H1 (cell line): Measurements from ENCODE around the gene ADM2. TPM values are rescaled to one million over a fixed set of nuclear protein-coding genes. Genes with fewer than 3 reads are reported as not detected.

Source experiments
- CTCF ChIA-PET: fragments of 300-600 bp; sonication (Branson Sonifier 250); formaldehyde crosslinking; loops from one replicate; lab custom pipeline; 2021; ENCODE audit not compliant: partially characterized antibody; lab: Charles Lee
- POLR2A ChIA-PET: fragments of 300-600 bp; sonication (Branson Sonifier 250); formaldehyde crosslinking; loops from one replicate; lab custom pipeline; 2021; ENCODE audit warnings: inconsistent platforms; ENCODE audit not compliant: partially characterized antibody; lab: Charles Lee
- DNase-seq, 2 experiments: peaks; one replicate each; pipeline versions ENCODE4 v3.0.0 to v3.0.0-alpha.2; 2010 to 2022; ENCODE audit warnings: low spot score in 2 of 2, low read depth in 1 of 2, mixed read lengths in 1 of 2
- FAIRE-seq: peaks from 2 replicates; lab custom pipeline; 2011; peaks lifted over from hg19 to GRCh38; lab: Jason Lieb, UNC
- H2AFZ ChIP-seq: 2 replicates; pipeline ENCODE4 v1.8.1; 2012; ENCODE audit warnings: low read length, inconsistent platforms
- H2AK5ac ChIP-seq: 2 replicates; pipeline ENCODE4 v1.6.1; 2013; ENCODE audit warnings: low read depth, low read length
- H2BK120ac ChIP-seq: replicated peaks from 2 replicates; pipeline ENCODE3; 2013; ENCODE audit warnings: low read depth, low read length, inconsistent platforms
- H2BK12ac ChIP-seq: 2 replicates; pipeline ENCODE4 v1.6.1; 2013; ENCODE audit warnings: low read depth, low read length
- H2BK15ac ChIP-seq: 2 replicates; pipeline ENCODE4 v1.6.1; 2013; ENCODE audit warnings: low read length
- H2BK20ac ChIP-seq: 2 replicates; pipeline ENCODE4 v1.6.1; 2013; ENCODE audit warnings: low read length
- H2BK5ac ChIP-seq: 2 replicates; pipeline ENCODE4 v1.6.1; 2013; ENCODE audit warnings: low read depth, low read length
- H3K14ac ChIP-seq: 2 replicates; pipeline ENCODE4 v1.6.1; 2013; ENCODE audit warnings: inconsistent platforms; ENCODE audit not compliant: insufficient read length
- H3K18ac ChIP-seq: 2 replicates; pipeline ENCODE4 v1.6.1; 2013; ENCODE audit warnings: low read length; ENCODE audit errors: extremely low read depth
- H3K23ac ChIP-seq: 2 replicates; pipeline ENCODE4 v1.6.1; 2013; ENCODE audit warnings: inconsistent platforms; ENCODE audit not compliant: insufficient read length
- H3K23me2 ChIP-seq: 2 replicates; pipeline ENCODE4 v1.6.1; 2013; ENCODE audit warnings: low read depth, low read length
- H3K27ac ChIP-seq: 2 replicates; pipeline ENCODE4 v1.6.1; 2011; ENCODE audit warnings: low read depth, low read length, inconsistent platforms
- H3K27me3 ChIP-seq, 4 experiments: replicated peaks in 1 of 4; 1 replicate in 1 of 4; 2 replicates in 3 of 4; pipeline versions ENCODE4 v1.6.1 to v1.8.1; 2011 to 2013; ENCODE audit warnings: low read length in 3 of 4, mild to moderate bottlenecking in 3 of 4, inconsistent platforms in 2 of 4, mixed read lengths in 2 of 4, moderate library complexity in 1 of 4; ENCODE audit not compliant: control insufficient read depth in 3 of 4, insufficient read depth in 3 of 4; ENCODE audit errors: extremely low read depth in 1 of 4
- H3K36me3 ChIP-seq, 4 experiments: 2 replicates each; pipeline versions ENCODE4 v1.6.1 to v1.8.1; 2011 to 2013; ENCODE audit warnings: mild to moderate bottlenecking in 4 of 4, low read length in 3 of 4, moderate library complexity in 2 of 4, control low read depth in 1 of 4, inconsistent platforms in 1 of 4; ENCODE audit not compliant: insufficient read depth in 4 of 4, control insufficient read depth in 2 of 4
- H3K4ac ChIP-seq: replicated peaks from 2 replicates; pipeline ENCODE3; 2013; ENCODE audit warnings: low read length, low read depth, mixed read lengths, inconsistent platforms; ENCODE audit not compliant: insufficient read length
- H3K4me1 ChIP-seq, 4 experiments: replicated peaks in 1 of 4; 1 replicate in 1 of 4; 2 replicates in 3 of 4; pipeline versions ENCODE4 v1.6.1 to v1.8.1; 2011 to 2013; ENCODE audit warnings: low read length in 3 of 4, inconsistent platforms in 2 of 4, mixed read lengths in 1 of 4; ENCODE audit not compliant: insufficient read depth in 4 of 4, control insufficient read depth in 3 of 4
- H3K4me2 ChIP-seq, 2 experiments: 2 replicates each; pipeline versions ENCODE4 v1.6.1 to v1.8.1; 2011 to 2013; ENCODE audit warnings: low read depth in 2 of 2, low read length in 2 of 2, control low read depth in 1 of 2, inconsistent platforms in 1 of 2, mild to moderate bottlenecking in 1 of 2; ENCODE audit not compliant: insufficient read depth in 1 of 2
- H3K4me3 ChIP-seq, 4 experiments: fragments of 200-600, 300-600 bp in 1 of 4; sonication (generic), shearing (Covaris generic), sonication (Bioruptor Twin) in 1 of 4; 2 replicates each; pipeline versions ENCODE4 v1.5.1 to v1.8.1; 2011 to 2016; ENCODE audit warnings: low read length in 4 of 4, low read depth in 3 of 4, control low read depth in 2 of 4, inconsistent platforms in 2 of 4, mild to moderate bottlenecking in 2 of 4, mixed read lengths in 1 of 4, moderate library complexity in 1 of 4; ENCODE audit not compliant: insufficient read depth in 2 of 4; ENCODE audit errors: extremely low read depth in 1 of 4
- H3K56ac ChIP-seq: replicated peaks from 2 replicates; pipeline ENCODE3; 2013; ENCODE audit warnings: low read depth, mild to moderate bottlenecking, mixed read lengths, low read length, inconsistent platforms; ENCODE audit not compliant: insufficient read length
- H3K79me1 ChIP-seq: 2 replicates; pipeline ENCODE4 v1.6.1; 2013; ENCODE audit warnings: low read depth, low read length, control low read depth
- H3K79me2 ChIP-seq, 2 experiments: 2 replicates each; pipeline versions ENCODE4 v1.6.1 to v1.8.1; 2012 to 2013; ENCODE audit warnings: low read length in 2 of 2, mild to moderate bottlenecking in 2 of 2, inconsistent platforms in 1 of 2; ENCODE audit not compliant: insufficient read depth in 2 of 2, control insufficient read depth in 1 of 2
- H3K9ac ChIP-seq, 4 experiments: replicated peaks in 1 of 4; 1 replicate in 1 of 4; 2 replicates in 3 of 4; pipeline versions ENCODE4 v1.6.1 to v1.8.1; 2011 to 2013; ENCODE audit warnings: low read depth in 3 of 4, low read length in 3 of 4, control low read depth in 2 of 4, mild to moderate bottlenecking in 2 of 4, moderate library complexity in 2 of 4, inconsistent platforms in 1 of 4; ENCODE audit errors: extremely low read depth in 1 of 4
- H3K9me3 ChIP-seq, 2 experiments: 2 replicates each; pipeline versions ENCODE4 v1.6.1 to v1.8.1; 2012 to 2013; ENCODE audit warnings: mild to moderate bottlenecking in 2 of 2, moderate library complexity in 2 of 2, control low read depth in 1 of 2, inconsistent platforms in 1 of 2, low read depth in 1 of 2, low read length in 1 of 2, mixed read lengths in 1 of 2; ENCODE audit not compliant: insufficient read depth in 2 of 2
- H4K20me1 ChIP-seq, 2 experiments: replicated peaks in 1 of 2; 2 replicates each; pipeline versions ENCODE3 to v1.8.1; 2011 to 2013; ENCODE audit warnings: inconsistent platforms in 2 of 2, low read length in 2 of 2, mild to moderate bottlenecking in 1 of 2; ENCODE audit not compliant: insufficient read depth in 2 of 2, control insufficient read depth in 1 of 2
- H4K5ac ChIP-seq: 2 replicates; pipeline ENCODE4 v1.6.1; 2013; ENCODE audit warnings: low read length, low read depth, mixed read lengths, inconsistent platforms; ENCODE audit not compliant: insufficient read length
- H4K8ac ChIP-seq: 2 replicates; pipeline ENCODE4 v1.8.0; 2013; ENCODE audit warnings: mild to moderate bottlenecking, moderate library complexity, low read length, inconsistent platforms; ENCODE audit not compliant: insufficient read depth; ENCODE audit errors: extremely low read depth
- H4K91ac ChIP-seq: replicated peaks from 2 replicates; pipeline ENCODE3; 2013; ENCODE audit warnings: low read length, mixed read lengths, inconsistent platforms; ENCODE audit not compliant: insufficient read length
- BCL11A ChIP-seq, 2 experiments: IDR thresholded peaks; one replicate each; pipeline ENCODE4 v1.6.1; 2011; ENCODE audit warnings: low read depth in 2 of 2, low read length in 2 of 2, mild to moderate bottlenecking in 2 of 2
- BRCA1 ChIP-seq: IDR thresholded peaks from 2 replicates; pipeline ENCODE4 v1.6.1; 2012; ENCODE audit warnings: low read depth, low read length, improper control_type of control experiment
- CEBPB ChIP-seq: IDR thresholded peaks from 2 replicates; pipeline ENCODE4 v1.6.1; 2012; ENCODE audit warnings: low read depth, low read length
- E2F6 ChIP-seq: IDR thresholded peaks from 2 replicates; pipeline ENCODE4 v1.6.1; 2012; ENCODE audit warnings: inconsistent platforms
- KDM4A ChIP-seq: IDR thresholded peaks from one replicate; pipeline ENCODE4 v1.7.1; 2012; ENCODE audit warnings: low read depth, mild to moderate bottlenecking, moderate library complexity, low read length, inconsistent platforms; ENCODE audit not compliant: severe bottlenecking
- PHF8 ChIP-seq: fragments of 200-600 bp; sonication (generic); conservative IDR thresholded peaks from 2 replicates; pipeline ENCODE4 v1.7.1; 2012; ENCODE audit warnings: low read depth, mild to moderate bottlenecking, inconsistent platforms, low read length, moderate library complexity
- RFX5 ChIP-seq: IDR thresholded peaks from 2 replicates; pipeline ENCODE4 v1.6.1; 2011; ENCODE audit warnings: low read depth, low read length, improper control_type of control experiment, borderline replicate concordance
- SIRT6 ChIP-seq: IDR thresholded peaks from one replicate; pipeline ENCODE4 v1.7.1; 2012; ENCODE audit warnings: low read length, inconsistent platforms
- TAF7 ChIP-seq: optimal IDR thresholded peaks from 2 replicates; pipeline ENCODE3; 2011; ENCODE audit warnings: low read depth, mild to moderate bottlenecking, inconsistent platforms, low read length, moderate library complexity, borderline replicate concordance
- TBP ChIP-seq: IDR thresholded peaks from 2 replicates; pipeline ENCODE4 v1.6.1; 2011; ENCODE audit warnings: low read depth, low read length, improper control_type of control experiment
- YY1 ChIP-seq: IDR thresholded peaks from 2 replicates; pipeline ENCODE4 v1.6.1; 2011; ENCODE audit warnings: low read depth, mild to moderate bottlenecking, low read length
- WGBS, 2 experiments: shearing (Covaris generic) in 1 of 2; methylation state at CpG; one replicate each; pipeline versions ENCODE4 v1.1.6 to v1.1.7; 2013 to 2015; ENCODE audit warnings: low lambda C conversion rate in 2 of 2, mixed read lengths in 2 of 2, inconsistent platforms in 1 of 2, low coverage in 1 of 2, missing lambda C conversion rate in 1 of 2; ENCODE audit not compliant: insufficient replicate concordance in 2 of 2, insufficient coverage in 1 of 2, insufficient read length in 1 of 2; ENCODE audit errors: extremely low coverage in 1 of 2, missing lambda C conversion rate in 1 of 2; 5-methylcytosine and 5-hydroxymethylcytosine counted together
- polyA plus RNA-seq, 7 experiments: library from polyadenylated mRNA; depleted of rRNA in 3 of 7; stranded (reverse) in 5 of 7; unstranded in 2 of 7; fragments of >200 nt in 5 of 7; fragments of 200-250 nt in 2 of 7; gene quantifications; 1 replicate in 5 of 7; 2 replicates in 1 of 7; 4 replicates in 1 of 7; pipeline versions ENCODE4 v1.2.1 to v1.2.3, GENCODE V29; 2011 to 2013; ENCODE audit warnings: missing spikeins in 2 of 7, mixed read lengths in 2 of 7
- total RNA-seq: library from RNA; stranded (reverse); fragmentation: NEBNext Ultra II Directional; extraction: Animal tissue kit (Norgen Biotek cat#: 25700); gene quantifications from 2 replicates; pipeline ENCODE4 v1.2.1, GENCODE V29; 2021

The ADM2 gene
- total and polyA plus RNA-seq, 2 of the 8 experiments (the other 6 are each of a cell fraction or from before 2014, with no cell fraction given) = 3.3 to 7.5 TPM

GRCh38 chr22:50517495-50518260, 36.3 kb downstream of the ADM2 start:
- H3K79me2 ChIP-seq = peaks cover 10 to 23% of the 10 kb centered on the region in 2 experiments
- no peak overlapping the region for H3K56ac ChIP-seq
- ChIA-PET CTCF (interaction anchor here (0.6 to 1.0 kb wide), 4 partner anchors 8 to 73 kb away, joined by 3 to 4 read pairs (median 3); partner anchors contain the start of gene SCO2), POLR2A (interaction anchor here (0.7 to 0.9 kb wide), 2 partner anchors 9 to 54 kb away, joined by 3 read pairs; no protein-coding TSS in a partner anchor)
- H4K8ac ChIP-seq = no peak overlapping the region
- no peak overlapping the region for H2BK120ac ChIP-seq
- H3K36me3 ChIP-seq = peaks cover 0 to 12% (median 10%) of the 10 kb centered on the region in 4 experiments; a peak in 5 of 8 replicates
- H3K4me3 ChIP-seq = no peak overlapping the region
- FAIRE-seq (no peak), DNase-seq (no peak)
- no peak overlapping the region for H3K4me2 ChIP-seq
- no peaks in the 10 kb centered on the region for H3K4me1 ChIP-seq
- no peaks in the 10 kb centered on the region for H3K27me3 ChIP-seq
- H2AK5ac ChIP-seq = no peak overlapping the region
- H3K23me2 ChIP-seq = no peaks in the 10 kb centered on the region
- H3K79me1 ChIP-seq = peaks cover 10% of the 10 kb centered on the region; the same call in 1 of the 2 replicates
- H3K4ac ChIP-seq = no peak overlapping the region
- H2BK15ac ChIP-seq = no peak overlapping the region
- no peak overlapping the region for H3K27ac ChIP-seq
- no peak overlapping the region for H3K9ac ChIP-seq
- no peak overlapping the region for H3K14ac ChIP-seq
- H3K18ac ChIP-seq = no peak overlapping the region
- 89% methylated on average over 16 of the region's 20 CpGs; no CpG with 5 or more reads in 1 of the 2 experiments for WGBS, 2 experiments
- peaks cover 9 to 15% of the 10 kb centered on the region in 2 experiments for H4K20me1 ChIP-seq
- no peak overlapping the region for H2AFZ ChIP-seq
- H4K5ac ChIP-seq = no peak overlapping the region
- H4K91ac ChIP-seq = no peak overlapping the region
- no peak overlapping the region for H2BK5ac ChIP-seq
- no peaks in the 10 kb centered on the region for H3K9me3 ChIP-seq
- no peak overlapping the region for H2BK12ac ChIP-seq
- H3K23ac ChIP-seq = no peak overlapping the region
- no peak overlapping the region for H2BK20ac ChIP-seq
- no peak for TF ChIP-seq BRCA1
- no peak for TF ChIP-seq TAF7
- no peak for TF ChIP-seq BCL11A (IDR thresholded peaks at IDR 0.05; ENCODE audit: low read depth in 2 of 2, low read length in 2 of 2)
- TF ChIP-seq RFX5 = no peak
- no peak for TF ChIP-seq SIRT6
- no peak for TF ChIP-seq YY1
- TF ChIP-seq E2F6 = no peak
- no peak for TF ChIP-seq CEBPB
- no peak for TF ChIP-seq PHF8
- no peak for TF ChIP-seq KDM4A
- TF ChIP-seq TBP = no peak
